HG03354 (cell line): ENCODE data around the gene ZMYND10.

Experiments
- ATAC-seq: cut with Tn5 transposase; IDR thresholded peaks from one replicate; pipeline ENCODE4 v1.9.1; 2021; ENCODE audit warnings: mild to moderate bottlenecking; ENCODE audit not compliant: unreplicated experiment, poor library complexity, severe bottlenecking

ZMYND10 gene

GRCh38 chr3:50294492-50295403, 50.8 kb downstream of the ZMYND10 start:
- ATAC-seq, result no peak

GRCh38 chr3:50294089-50294488, 51.4 kb downstream of the ZMYND10 start:
- no peak for ATAC-seq

- no peak for ATAC-seq
These were observed 52.3 kb downstream of the ZMYND10 start for GRCh38 chr3:50293079-50293801.

GRCh38 chr3:50292159-50293078, 53.1 kb downstream of the ZMYND10 start, which contains the start of gene IFRD2:
Gene IFRD2, minus strand, starts transcription at chr3:50292429. Its CDS starts 155 bp downstream, at chr3:50292274.
- ATAC-seq, result peak; percentile 95
